ENCODE measurements around the gene TAF4B. TPM values are rescaled to one million over a fixed set of nuclear protein-coding genes. Genes with fewer than 3 reads are reported as not detected.
A peak's percentile ranks its signal among the peaks of the same experiment; 100 is the strongest.
"Not testable (repeated sequence)": the region's sequence is repeated elsewhere in the genome, so short reads cannot be mapped to it uniquely, and the experiment has no call there.

Gene TAF4B
- polyA plus RNA-seq, 3 donors: 5.3 to 6.5 (median 5.5) TPM

DNA sequence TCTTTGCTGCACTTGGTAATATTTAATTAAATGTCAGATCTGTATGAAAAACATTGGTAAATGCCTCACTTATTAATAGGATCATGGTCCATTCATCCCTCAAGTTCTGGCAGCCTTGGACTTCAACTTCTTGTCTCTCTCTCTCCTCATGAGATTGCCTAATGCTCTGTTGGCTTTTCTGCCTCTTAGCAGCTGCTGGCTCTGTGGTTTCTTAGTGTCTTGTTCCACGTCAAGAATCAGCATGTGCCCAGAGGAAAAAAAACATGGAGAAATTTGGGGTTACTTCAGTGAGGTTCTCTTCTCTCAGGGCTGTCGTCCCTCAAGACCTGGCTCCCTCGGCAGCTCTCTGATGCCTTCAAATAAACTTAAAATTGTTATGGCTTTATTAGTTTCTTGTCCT is 75.4 kb downstream of the TAF4B start:
- DNase-seq (ENCODE audit: low read depth in 3 of 3, low spot score in 2 of 3): no peak

GRCh38 chr18:26303222-26303621 is 77.0 kb downstream of the TAF4B start:
- not testable (repeated sequence) for DNase-seq (ENCODE audit: low read depth in 3 of 3, low spot score in 2 of 3)

DNA sequence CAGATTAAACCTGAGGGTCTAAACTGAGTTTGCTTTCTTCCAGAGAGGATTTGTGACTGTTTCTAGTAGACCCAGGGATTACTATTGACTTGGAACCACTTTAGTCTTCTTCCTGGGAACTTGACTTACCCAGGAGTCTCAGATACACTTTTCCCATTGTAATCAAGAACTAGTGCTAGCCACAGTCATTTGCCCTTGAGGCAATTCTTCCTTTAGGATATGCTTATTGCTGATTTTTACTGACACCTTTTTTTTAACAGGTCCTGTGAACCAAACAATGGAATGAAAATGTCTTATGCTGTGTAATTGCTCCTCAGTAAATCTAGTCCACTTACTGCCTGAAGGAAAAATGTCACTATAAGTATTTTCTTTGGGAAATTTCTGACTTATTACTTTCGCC is 78.3 kb downstream of the TAF4B start:
- no peak for DNase-seq (ENCODE audit: low read depth in 3 of 3, low spot score in 2 of 3)

- peak; percentile 23 to 38 (median 26) for DNase-seq (ENCODE audit: low read depth in 3 of 3, low spot score in 2 of 3)
Measured at GRCh38 chr18:26307161-26307773, 81.0 kb downstream of the TAF4B start.

GRCh38 chr18:26309281-26309680 is 83.0 kb downstream of the TAF4B start:
- no peak for DNase-seq (ENCODE audit: low read depth in 3 of 3, low spot score in 2 of 3)

GRCh38 chr18:26312199-26312598 is 86.0 kb downstream of the TAF4B start:
- no peak for DNase-seq (ENCODE audit: low read depth in 3 of 3, low spot score in 2 of 3)

DNA sequence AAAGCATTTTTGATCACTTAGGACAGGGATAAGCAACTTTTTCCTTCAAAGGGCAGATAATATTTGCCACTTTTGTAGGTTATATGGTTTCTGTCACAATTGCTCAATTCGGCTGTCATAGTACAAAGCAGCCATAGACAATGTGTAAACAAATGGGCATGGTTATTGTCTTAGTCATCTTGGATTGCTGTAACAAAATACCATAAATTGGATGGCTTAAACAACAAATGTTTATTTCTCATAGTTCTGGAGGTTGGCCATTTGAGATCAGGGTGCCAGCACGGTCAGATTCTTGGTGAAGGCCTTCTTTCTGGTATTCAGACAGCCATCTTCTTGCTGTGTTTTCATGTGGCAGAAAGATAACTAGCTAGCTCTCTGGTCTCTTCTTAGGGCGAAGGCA is 91.2 kb downstream of the TAF4B start:
- DNase-seq (ENCODE audit: low read depth in 3 of 3, low spot score in 2 of 3): no peak

GRCh38 chr18:26320686-26321085 is 94.4 kb downstream of the TAF4B start:
- no peak for DNase-seq (ENCODE audit: low read depth in 3 of 3, low spot score in 2 of 3)

DNA sequence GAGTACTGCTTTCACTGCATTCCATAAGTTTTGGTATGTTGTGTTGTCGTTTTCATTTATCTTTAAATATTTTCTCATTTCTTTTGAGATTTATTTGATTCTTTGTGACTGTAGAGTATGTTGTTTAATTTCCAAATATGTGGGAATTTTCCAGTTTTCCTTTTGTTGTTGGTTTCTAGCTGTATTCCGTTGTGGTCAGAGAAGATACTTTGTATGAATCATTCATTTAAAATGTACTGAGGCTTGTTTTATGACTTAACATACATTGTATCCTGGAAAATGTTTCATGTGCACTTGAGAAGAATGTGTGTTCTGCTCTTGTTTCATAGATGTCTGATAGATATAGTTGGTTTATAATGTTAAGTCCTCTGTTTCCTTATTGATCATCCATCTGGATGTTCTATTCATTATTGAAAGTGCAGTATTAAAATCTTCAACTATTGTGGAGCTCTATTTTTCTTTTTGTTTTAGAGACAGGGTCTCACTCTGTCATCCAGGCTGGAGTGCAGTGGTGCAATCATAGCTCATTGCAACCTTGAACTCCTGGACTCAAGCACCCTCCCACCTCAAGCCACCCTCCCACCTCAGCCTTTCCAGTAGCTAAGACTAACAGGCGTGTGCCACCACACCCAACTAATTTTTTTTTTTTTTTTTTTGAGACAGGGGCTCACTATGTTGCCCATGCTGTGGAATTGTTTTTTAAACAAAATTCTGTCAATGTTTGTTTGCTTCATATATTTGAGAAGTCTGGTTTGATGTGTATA is 96.8 kb downstream of the TAF4B start:
- DNase-seq (ENCODE audit: low read depth in 3 of 3, low spot score in 2 of 3): no peak

DNA sequence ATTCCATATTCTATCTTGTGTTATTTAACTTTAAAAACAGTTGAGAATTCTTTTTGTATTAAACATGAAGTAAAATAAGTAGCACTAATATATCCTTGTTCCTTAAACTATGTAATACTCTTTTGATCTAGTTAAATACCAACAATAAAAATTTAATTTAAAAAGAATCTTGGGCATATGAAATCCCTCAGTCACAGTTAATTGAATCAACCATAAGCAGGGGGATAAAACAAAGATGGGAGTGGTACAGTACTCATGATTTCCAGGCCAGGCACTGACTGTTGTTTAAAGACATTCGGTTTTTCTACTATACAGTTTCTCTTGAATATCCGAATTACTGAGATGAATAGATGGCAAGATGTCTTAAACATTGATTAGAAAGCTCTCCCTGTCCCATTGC is 99.5 kb downstream of the TAF4B start:
- no peak for DNase-seq (ENCODE audit: low read depth in 3 of 3, low spot score in 2 of 3)

GRCh38 chr18:26327062-26327461 is 100.8 kb downstream of the TAF4B start:
- DNase-seq (ENCODE audit: low read depth in 3 of 3, low spot score in 2 of 3): no peak

- no peak for DNase-seq (ENCODE audit: low read depth in 3 of 3, low spot score in 2 of 3)
Measured at GRCh38 chr18:26332991-26333390, 106.7 kb downstream of the TAF4B start.

DNA sequence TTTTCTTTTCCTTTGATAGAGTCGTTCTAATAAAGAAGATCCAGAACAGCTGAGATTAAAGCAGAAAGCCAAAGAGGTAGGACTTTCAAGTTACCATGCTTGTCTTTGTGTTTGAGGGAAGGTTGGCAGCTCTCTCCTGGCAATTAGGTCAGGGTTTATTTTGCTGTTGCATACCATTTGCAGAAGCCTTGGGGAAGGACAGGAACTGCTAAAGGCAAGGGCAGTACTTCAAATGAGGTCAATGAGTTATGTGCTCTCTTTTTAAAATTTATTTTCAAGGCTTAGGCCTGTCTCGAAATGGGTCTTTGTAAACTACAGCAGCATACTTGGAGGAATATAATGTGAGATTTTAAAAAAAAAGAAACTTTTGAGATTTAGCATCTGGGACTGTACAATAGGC is 108.9 kb downstream of the TAF4B start:
- peak in 2 of 3 donors; percentile 26 to 27 for DNase-seq (ENCODE audit: low read depth in 3 of 3, low spot score in 2 of 3)

- peak; percentile 29 to 41 (median 32) for DNase-seq (ENCODE audit: low read depth in 3 of 3, low spot score in 2 of 3)
Measured at GRCh38 chr18:26335571-26336487, 109.6 kb downstream of the TAF4B start.

GRCh38 chr18:26336572-26336971 is 110.3 kb downstream of the TAF4B start:
- DNase-seq (ENCODE audit: low read depth in 3 of 3, low spot score in 2 of 3): no peak

- DNase-seq (ENCODE audit: low read depth in 3 of 3, low spot score in 2 of 3): no peak
Measured at GRCh38 chr18:26342646-26343045, 116.4 kb downstream of the TAF4B start.

DNA sequence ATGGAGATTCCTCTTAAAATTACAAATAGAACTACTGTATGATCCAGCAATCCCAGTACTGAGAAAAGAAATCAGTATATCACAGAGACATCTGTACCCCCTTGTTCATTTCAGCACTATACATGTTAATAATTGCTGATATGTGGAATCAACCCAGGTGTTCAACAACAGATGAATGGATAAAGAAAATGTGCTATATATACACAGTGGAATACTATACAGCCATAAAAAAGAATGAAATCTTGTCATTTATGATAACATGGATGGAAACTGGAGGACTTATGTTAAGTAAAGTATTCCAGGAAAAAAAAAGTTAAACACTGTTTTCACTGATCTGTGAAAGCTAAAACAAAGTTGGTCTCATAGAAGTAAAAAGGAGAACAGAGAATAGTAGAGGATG is 124.7 kb downstream of the TAF4B start:
- DNase-seq (ENCODE audit: low read depth in 3 of 3, low spot score in 2 of 3): no peak

DNA sequence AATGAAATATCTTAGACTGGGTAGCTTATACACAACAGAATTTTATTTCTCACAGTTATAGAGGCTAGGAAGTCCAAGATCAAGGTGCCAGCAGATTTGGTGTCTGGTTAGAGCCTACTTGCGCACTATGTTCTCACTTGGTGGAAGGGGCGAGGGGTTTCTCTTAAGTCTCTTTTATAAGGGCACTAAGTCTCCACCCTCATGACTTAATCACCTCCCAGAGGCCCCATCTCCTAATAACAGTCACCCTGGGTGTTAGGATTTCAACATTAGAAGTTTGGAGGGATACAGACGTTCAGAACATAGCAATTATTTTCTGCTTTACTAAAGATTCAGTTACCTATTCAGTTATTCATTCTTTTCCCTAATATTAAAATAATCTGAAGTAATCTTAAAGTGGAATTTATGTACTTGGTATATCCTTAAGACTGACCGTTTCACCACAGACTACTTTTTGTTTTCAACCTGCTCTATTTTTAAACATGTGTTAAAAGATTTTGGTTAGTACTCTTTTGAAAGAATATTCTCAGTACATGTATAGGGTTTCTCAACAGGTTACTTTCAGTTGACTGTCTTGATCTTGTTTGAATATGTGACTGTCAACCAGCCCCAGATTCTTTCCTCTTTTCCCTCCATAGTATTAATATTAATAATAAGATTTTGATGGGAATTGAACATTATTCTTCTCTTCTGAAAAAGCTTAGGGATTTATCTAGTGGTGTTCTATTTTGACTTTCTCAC is 130.0 kb downstream of the TAF4B start:
- DNase-seq (ENCODE audit: low read depth in 3 of 3, low spot score in 2 of 3): no peak

DNA sequence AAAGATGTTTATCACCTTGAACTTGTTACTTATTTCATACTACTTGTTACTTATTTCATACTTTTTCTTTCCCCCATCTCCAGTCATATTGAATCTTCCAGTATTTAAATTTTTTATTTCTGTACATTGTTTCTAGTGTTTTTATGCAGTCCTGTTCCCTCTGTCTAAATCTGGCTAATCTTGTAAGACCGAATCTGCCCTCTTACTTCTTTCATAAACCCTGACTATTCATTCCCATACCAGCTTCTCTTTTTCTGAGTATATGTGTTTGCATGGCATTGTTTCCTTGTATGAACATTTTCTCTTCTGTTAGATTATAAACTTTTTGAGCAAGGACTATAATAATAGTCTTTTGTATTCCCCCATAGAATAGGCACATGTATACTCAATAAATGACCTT is 131.7 kb downstream of the TAF4B start:
- DNase-seq (ENCODE audit: low read depth in 3 of 3, low spot score in 2 of 3): no peak

DNA sequence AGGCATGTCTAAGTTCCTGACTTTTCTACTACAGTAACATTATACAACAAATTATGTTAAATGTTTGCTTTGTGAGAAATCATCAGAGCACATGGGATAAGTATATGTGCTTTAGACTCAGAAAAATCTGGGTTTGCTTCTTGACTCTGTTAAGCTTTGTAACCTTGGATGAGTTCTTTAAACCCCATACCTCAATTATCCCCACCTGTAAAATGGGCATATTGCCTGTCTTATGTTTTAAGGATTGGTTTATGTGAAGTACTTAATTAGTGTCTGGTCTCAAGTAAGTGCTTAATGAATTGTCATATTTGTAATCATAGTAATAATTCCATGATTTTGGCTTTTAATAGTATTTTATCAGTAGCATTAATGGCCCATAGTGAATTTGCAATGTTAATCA is 135.8 kb downstream of the TAF4B start:
- DNase-seq (ENCODE audit: low read depth in 3 of 3, low spot score in 2 of 3): no peak

GRCh38 chr18:26367425-26367824 is 141.2 kb downstream of the TAF4B start:
- no peak for DNase-seq (ENCODE audit: low read depth in 3 of 3, low spot score in 2 of 3)

Data from right renal cortex interstitium (tissue), 3 donors.